K562 (cell line): ENCODE results near the gene RFNG. TPM values are rescaled to one million over a fixed set of nuclear protein-coding genes. Genes with fewer than 3 reads are reported as not detected.

Source experiments
- ATAC-seq: fragments of 200-7000 bp; cut with Tn5 transposase; 3 replicates; pipeline ENCODE4 v1.9.1; 2020; ENCODE audit warnings: moderate library complexity
- BruUV-seq: library from RNA; stranded (reverse); fragments of 400-500 nt; replicated peaks from 2 replicates; lab custom pipeline; 2021; lab: Mats Ljungman, UMichigan
- CTCF ChIA-PET: fragments of 300-600 bp; formaldehyde crosslinking; extraction: SDS; loops from one replicate; lab custom pipeline; 2021; ENCODE audit warnings: low intra/inter-chr PET ratio; lab: Yijun Ruan, JAX
- POLR2A ChIA-PET: fragments of 300-600, 350-650 bp; sonication (Branson Sonifier 250); formaldehyde crosslinking; extraction: SDS; loops from one replicate; lab custom pipeline; 2021; ENCODE audit warnings: antibody characterized with exemption, inconsistent platforms; lab: Yijun Ruan, JAX
- DNase-seq, 4 experiments: peaks; one replicate each; pipeline versions ENCODE4 v3.0.0 to v3.0.0-alpha.2; 2011 to 2018; ENCODE audit warnings: low spot score in 3 of 4, mixed read lengths in 3 of 4; ENCODE audit errors: extremely low read depth in 1 of 4
- FAIRE-seq: peaks from 2 replicates; lab custom pipeline; 2011; peaks lifted over from hg19 to GRCh38; lab: Jason Lieb, UNC
- H2AFZ ChIP-seq: 2 replicates; pipeline ENCODE4 v1.6.0; 2011; ENCODE audit warnings: low read depth, low read length, control low read depth, inconsistent platforms
- H3K27ac ChIP-seq: fragments of 200-600 bp; 3 replicates; pipeline ENCODE4 v1.8.0; 2011; ENCODE audit warnings: low read depth, mild to moderate bottlenecking, control low read depth, inconsistent platforms, low read length, moderate library complexity, mixed read lengths; ENCODE audit errors: extremely low read depth
- H3K27me3 ChIP-seq, 2 experiments: fragments of 300-600 bp in 1 of 2; 2 replicates in 1 of 2; 3 replicates in 1 of 2; pipeline versions ENCODE4 v1.6.0 to v1.8.0; 2011; ENCODE audit warnings: inconsistent platforms in 2 of 2, low read length in 2 of 2, mild to moderate bottlenecking in 1 of 2, mixed read lengths in 1 of 2, moderate library complexity in 1 of 2; ENCODE audit not compliant: control insufficient read depth in 2 of 2, insufficient read depth in 2 of 2
- H3K36me3 ChIP-seq: fragments of 300-600 bp; 3 replicates; pipeline ENCODE4 v1.8.0; 2011; ENCODE audit warnings: mild to moderate bottlenecking, low read length, inconsistent platforms; ENCODE audit not compliant: control insufficient read depth, insufficient read depth
- H3K4me1 ChIP-seq, 2 experiments: fragments of 200-600 bp in 1 of 2; replicated peaks in 1 of 2; 2 replicates in 1 of 2; 3 replicates in 1 of 2; pipeline versions ENCODE4 v1.5.1 to v1.8.0; 2011; ENCODE audit warnings: inconsistent platforms in 2 of 2, low read length in 2 of 2, mild to moderate bottlenecking in 1 of 2, mixed read lengths in 1 of 2, moderate library complexity in 1 of 2; ENCODE audit not compliant: control insufficient read depth in 2 of 2, insufficient read depth in 2 of 2
- H3K4me2 ChIP-seq: 2 replicates; pipeline ENCODE4 v1.6.1; 2011; ENCODE audit warnings: low read length, control low read depth, inconsistent platforms, mixed read lengths; ENCODE audit not compliant: insufficient read depth
- H3K4me3 ChIP-seq: fragments of 200-600 bp; sonication (generic), shearing (Covaris generic); 2 replicates; pipeline ENCODE4 v1.5.1; 2016; ENCODE audit warnings: control low read depth, inconsistent platforms
- H3K79me2 ChIP-seq: fragments of 200-600 bp; 3 replicates; pipeline ENCODE4 v1.8.0; 2011; ENCODE audit warnings: low read length, inconsistent platforms; ENCODE audit not compliant: control insufficient read depth, insufficient read depth
- H3K9ac ChIP-seq, 2 experiments: 2 replicates each; pipeline versions ENCODE4 v1.6.0 to v1.6.1; 2011; ENCODE audit warnings: low read depth in 2 of 2, low read length in 2 of 2, control low read depth in 1 of 2, inconsistent platforms in 1 of 2, mild to moderate bottlenecking in 1 of 2, mixed read lengths in 1 of 2; ENCODE audit not compliant: insufficient read depth in 1 of 2
- H3K9me1 ChIP-seq: one replicate; pipeline ENCODE4 v1.6.0; 2011; ENCODE audit warnings: inconsistent platforms, mild to moderate bottlenecking, low read length, moderate library complexity; ENCODE audit not compliant: control insufficient read depth, insufficient read depth
- H3K9me3 ChIP-seq: replicated peaks from 2 replicates; pipeline ENCODE4 v1.5.1; 2011; ENCODE audit warnings: low read depth, low read length, inconsistent platforms; ENCODE audit not compliant: control insufficient read depth, insufficient read depth
- H4K20me1 ChIP-seq: replicated peaks from 2 replicates; pipeline ENCODE4 v1.6.1; 2011; ENCODE audit warnings: low read length, inconsistent platforms, mixed read lengths; ENCODE audit not compliant: control insufficient read depth, insufficient read depth
- CCNT2 ChIP-seq: IDR thresholded peaks from 2 replicates; pipeline ENCODE4 v1.6.1; 2011; ENCODE audit warnings: borderline replicate concordance, low read depth, mild to moderate bottlenecking, moderate library complexity, mixed read lengths, low read length; ENCODE audit not compliant: insufficient read length; ENCODE audit errors: extremely low read depth
- POLR2A ChIP-seq: fragments of 450-650 bp; conservative IDR thresholded peaks from 2 replicates; pipeline ENCODE4 v1.6.1; 2016
- POLR2G ChIP-seq: fragments of 200-400 bp; formaldehyde crosslinking; IDR thresholded peaks from 2 replicates; pipeline ENCODE4 v1.6.1; 2017; ENCODE audit warnings: low read depth, mild to moderate bottlenecking, antibody characterized with exemption, low read length, moderate library complexity
- RBFOX2 ChIP-seq: fragments of 200-400 bp; formaldehyde crosslinking; IDR thresholded peaks from 2 replicates; pipeline ENCODE4 v1.6.1; 2017; ENCODE audit warnings: low read depth, mild to moderate bottlenecking, low read length, moderate library complexity
- SUPT5H ChIP-seq: fragments of 450-650 bp; IDR thresholded peaks from 2 replicates; pipeline ENCODE4 v1.6.1; 2016
- WGBS: fragments of 100-300 bp; shearing (Covaris generic); methylation state at CpG from one replicate; pipeline ENCODE4 v1.1.6; 2016; ENCODE audit warnings: low coverage, mixed read lengths; ENCODE audit not compliant: insufficient coverage; ENCODE audit errors: missing lambda C conversion rate; 5-methylcytosine and 5-hydroxymethylcytosine counted together
- in situ Hi-C: fragments of 300-500 bp; cut with MboI; formaldehyde crosslinking; loops from 4 replicates; pipeline ENCODE4 v1.15.0; 2018; ENCODE audit warnings: inconsistent platforms, mixed read lengths
- intact Hi-C: fragments of 100-400 bp; cut with micrococcal nuclease; formaldehyde crosslinking; loops from 2 replicates; pipeline ENCODE4 v1.14.2; 2022
- polyA plus RNA-seq, 8 experiments: library from polyadenylated mRNA; depleted of rRNA in 4 of 8; stranded (reverse) in 5 of 8; unstranded in 3 of 8; fragments of >200 nt; fragmentation: Nextera tagmentation in 2 of 8; fragmentation: Illumina TruSeq in 1 of 8; extraction: Ambion mirVana in 2 of 8; extraction: Trizol in 1 of 8; gene quantifications; 2 replicates each; pipeline versions ENCODE4 v1.2.1 to v1.2.3, GENCODE V29; 2011 to 2014; ENCODE audit warnings: inconsistent platforms in 1 of 8, missing spikeins in 1 of 8
- total RNA-seq, 7 experiments: library from RNA; depleted of rRNA in 6 of 7; stranded (reverse); fragments of >200 nt in 6 of 7; fragmentation: Illumina TruSeq in 2 of 7; extraction: Trizol in 2 of 7; gene quantifications; 2 replicates each; pipeline versions ENCODE4 v1.2.1 to v1.2.3, GENCODE V29; 2011 to 2021; ENCODE audit warnings: low replicate concordance in 1 of 7

RFNG gene
- total and polyA plus RNA-seq, 9 of the 15 experiments (the other 6 are each of a cell fraction or from before 2014, with no cell fraction given), result 0.32 to 32.8 (median 9.5) TPM

GRCh38 chr17:82084373-82085030 is 32.9 kb upstream of the RFNG start:
- POLR2A ChIA-PET, result interaction anchor here (0.5 to 0.6 kb wide), 2 partner anchors 28 to 180 kb away, joined by 3 to 4 read pairs; no protein-coding TSS in a partner anchor

More at GRCh38 chr17:82084373-82085030, 32.9 kb upstream of the RFNG start:
- DNase-seq (no peak), FAIRE-seq (no peak), ATAC-seq (no peak)
- no TSS peak for BruUV-seq
- TF ChIP-seq POLR2G (peak; percentile 41), CCNT2 (no peak), POLR2A (peak; percentile 46), RBFOX2 (peak; percentile 60), SUPT5H (peak; percentile 41; the same call in 1 of the 2 replicates)
- Histone ChIP-seq H3K79me2 (peaks cover 3% of the 10 kb centered on the region; the same call in 1 of the 3 replicates), H3K9me3 (no peaks in the 10 kb centered on the region), H3K9me1 (no peaks in the 10 kb centered on the region), H3K4me2 (no peak overlapping the region), H4K20me1 (peaks cover 18% of the 10 kb centered on the region), H2AFZ (no peak overlapping the region), H3K27me3 (no peaks in the 10 kb centered on the region), H3K9ac (no peak overlapping the region; a peak in 1 of 4 replicates), H3K4me3 (no peak overlapping the region), H3K4me1 (peaks cover 0 to 64% of the 10 kb centered on the region in 2 experiments; a peak in 1 of 5 replicates), H3K36me3 (peaks cover 99% of the 10 kb centered on the region; the same call in 2 of the 3 replicates), H3K27ac (no peak overlapping the region)
- intact Hi-C loops, result no loop called here
- in situ Hi-C loops, result no loop called here
- CTCF ChIA-PET, result no interaction called here
- 95% methylated on average over 21 of the region's 31 CpGs for WGBS
